ENCODE measurements around the gene FBXW7.

Gene FBXW7

GRCh38 chr4:152321923-152322322 is 214.0 kb downstream of the FBXW7 start:
- no peak overlapping the region for H2AFZ ChIP-seq (ENCODE audit: insufficient read depth, low read length, poor library complexity)
- H3K79me2 ChIP-seq (ENCODE audit: control insufficient read depth, insufficient read depth, low read length, poor library complexity) = no peaks in the 10 kb centered on the region
- no peaks in the 10 kb centered on the region for H3K79me1 ChIP-seq (ENCODE audit: low read length)
- H4K12ac ChIP-seq (ENCODE audit: low read depth, low read length) = no peak overlapping the region
- no peak overlapping the region for H3K14ac ChIP-seq (ENCODE audit: low read length)
- DNase-seq = no peak
- H3K9ac ChIP-seq (ENCODE audit: low read length) = no peak overlapping the region
- peaks cover 0 to 2% of the 10 kb centered on the region in 2 experiments for H3K36me3 ChIP-seq (ENCODE audit: control insufficient read depth in 1 of 2, insufficient read depth in 2 of 2, low read length in 2 of 2)
- no peaks in the 10 kb centered on the region for H3K27me3 ChIP-seq (ENCODE audit: insufficient read depth, low read length)
- no peak overlapping the region for H4K8ac ChIP-seq (ENCODE audit: low read depth, low read length)
- no peak overlapping the region for H3K23ac ChIP-seq (ENCODE audit: low read length)
- H3K4me2 ChIP-seq (ENCODE audit: low read length) = no peak overlapping the region
- H3K18ac ChIP-seq (ENCODE audit: low read length) = no peak overlapping the region
- H2BK12ac ChIP-seq (ENCODE audit: low read length) = no peak overlapping the region
- H3K4ac ChIP-seq (ENCODE audit: low read depth, low read length) = no peak overlapping the region
- no peaks in the 10 kb centered on the region for H3K9me3 ChIP-seq (ENCODE audit: insufficient read depth, low read depth, low read length)
- no CpG with 5 or more reads among the region's 1 CpG for WGBS (ENCODE audit: extremely low coverage, insufficient coverage, insufficient read length)
- no peak overlapping the region for H3K4me3 ChIP-seq (ENCODE audit: low read depth, low read length)
- H4K91ac ChIP-seq (ENCODE audit: low read depth, low read length) = no peak overlapping the region
- H2BK120ac ChIP-seq (ENCODE audit: insufficient read depth, low read length, poor library complexity) = no peak overlapping the region
- no peak overlapping the region for H2AK5ac ChIP-seq (ENCODE audit: low read length)
- no peak overlapping the region for H3K27ac ChIP-seq (ENCODE audit: low read depth, low read length)
- no peak overlapping the region for H2BK5ac ChIP-seq (ENCODE audit: low read depth, low read length, poor library complexity)
- peaks cover 2% of the 10 kb centered on the region in 2 experiments for H3K4me1 ChIP-seq (ENCODE audit: control insufficient read depth in 1 of 2, insufficient read depth in 2 of 2, low read length in 2 of 2)

- H2BK12ac ChIP-seq (ENCODE audit: low read length) = no peak overlapping the region
- no peaks in the 10 kb centered on the region for H3K9me3 ChIP-seq (ENCODE audit: insufficient read depth, low read depth, low read length)
- H3K27ac ChIP-seq (ENCODE audit: low read depth, low read length) = no peak overlapping the region
- H4K8ac ChIP-seq (ENCODE audit: low read depth, low read length) = no peak overlapping the region
- no peak overlapping the region for H2BK120ac ChIP-seq (ENCODE audit: insufficient read depth, low read length, poor library complexity)
- no peak overlapping the region for H3K23ac ChIP-seq (ENCODE audit: low read length)
- no CpG with 5 or more reads among the region's 4 CpGs for WGBS (ENCODE audit: extremely low coverage, insufficient coverage, insufficient read length)
- H3K4ac ChIP-seq (ENCODE audit: low read depth, low read length) = no peak overlapping the region
- no peak overlapping the region for H2AFZ ChIP-seq (ENCODE audit: insufficient read depth, low read length, poor library complexity)
- H3K4me3 ChIP-seq (ENCODE audit: low read depth, low read length) = no peak overlapping the region
- H3K18ac ChIP-seq (ENCODE audit: low read length) = no peak overlapping the region
- no peaks in the 10 kb centered on the region for H3K79me1 ChIP-seq (ENCODE audit: low read length)
- H2BK5ac ChIP-seq (ENCODE audit: low read depth, low read length, poor library complexity) = no peak overlapping the region
- no peak overlapping the region for H4K91ac ChIP-seq (ENCODE audit: low read depth, low read length)
- no peaks in the 10 kb centered on the region for H3K27me3 ChIP-seq (ENCODE audit: insufficient read depth, low read length)
- no peak for DNase-seq
- H3K4me1 ChIP-seq (ENCODE audit: control insufficient read depth in 1 of 2, insufficient read depth in 2 of 2, low read length in 2 of 2) = peaks cover 2% of the 10 kb centered on the region in 2 experiments
- H4K12ac ChIP-seq (ENCODE audit: low read depth, low read length) = no peak overlapping the region
- no peak overlapping the region for H2AK5ac ChIP-seq (ENCODE audit: low read length)
- no peak overlapping the region for H3K9ac ChIP-seq (ENCODE audit: low read length)
- H3K14ac ChIP-seq (ENCODE audit: low read length) = no peak overlapping the region
- no peak overlapping the region for H3K4me2 ChIP-seq (ENCODE audit: low read length)
- peaks cover 0 to 2% of the 10 kb centered on the region in 2 experiments for H3K36me3 ChIP-seq (ENCODE audit: control insufficient read depth in 1 of 2, insufficient read depth in 2 of 2, low read length in 2 of 2)
- no peaks in the 10 kb centered on the region for H3K79me2 ChIP-seq (ENCODE audit: control insufficient read depth, insufficient read depth, low read length, poor library complexity)
These were observed 214.5 kb downstream of the FBXW7 start for GRCh38 chr4:152321398-152321797.

- Histone ChIP-seq H3K18ac (ENCODE audit: low read length) (no peak overlapping the region), H2BK12ac (ENCODE audit: low read length) (no peak overlapping the region), H3K4ac (ENCODE audit: low read depth, low read length) (no peak overlapping the region), H3K36me3 (ENCODE audit: control insufficient read depth in 1 of 2, insufficient read depth in 2 of 2, low read length in 2 of 2) (no peaks in the 10 kb centered on the region), H3K79me2 (ENCODE audit: control insufficient read depth, insufficient read depth, low read length, poor library complexity) (no peaks in the 10 kb centered on the region), H3K23ac (ENCODE audit: low read length) (no peak overlapping the region), H3K4me2 (ENCODE audit: low read length) (no peak overlapping the region), H3K14ac (ENCODE audit: low read length) (no peak overlapping the region), H2AFZ (ENCODE audit: insufficient read depth, low read length, poor library complexity) (no peak overlapping the region), H4K8ac (ENCODE audit: low read depth, low read length) (no peak overlapping the region), H3K9me3 (ENCODE audit: insufficient read depth, low read depth, low read length) (no peaks in the 10 kb centered on the region), H3K27ac (ENCODE audit: low read depth, low read length) (no peak overlapping the region), H3K4me3 (ENCODE audit: low read depth, low read length) (no peak overlapping the region), H4K12ac (ENCODE audit: low read depth, low read length) (no peak overlapping the region), H3K9ac (ENCODE audit: low read length) (no peak overlapping the region), H2AK5ac (ENCODE audit: low read length) (no peak overlapping the region), H3K4me1 (ENCODE audit: control insufficient read depth in 1 of 2, insufficient read depth in 2 of 2, low read length in 2 of 2) (no peaks in the 10 kb centered on the region), H2BK5ac (ENCODE audit: low read depth, low read length, poor library complexity) (no peak overlapping the region), H2BK120ac (ENCODE audit: insufficient read depth, low read length, poor library complexity) (no peak overlapping the region), H3K79me1 (ENCODE audit: low read length) (no peaks in the 10 kb centered on the region), H4K91ac (ENCODE audit: low read depth, low read length) (no peak overlapping the region), H3K27me3 (ENCODE audit: insufficient read depth, low read length) (no peaks in the 10 kb centered on the region)
- WGBS (ENCODE audit: extremely low coverage, insufficient coverage, insufficient read length) = no CpG with 5 or more reads among the region's 3 CpGs
- no peak for DNase-seq
These were observed 218.9 kb downstream of the FBXW7 start for GRCh38 chr4:152316969-152317368.

GRCh38 chr4:152310257-152310656 is 225.6 kb downstream of the FBXW7 start:
- Histone ChIP-seq H4K8ac (ENCODE audit: low read depth, low read length) (no peak overlapping the region), H3K23ac (ENCODE audit: low read length) (no peak overlapping the region), H4K91ac (ENCODE audit: low read depth, low read length) (no peak overlapping the region)

More at GRCh38 chr4:152310257-152310656, 225.6 kb downstream of the FBXW7 start:
- Histone ChIP-seq H3K79me1 (ENCODE audit: low read length) (no peaks in the 10 kb centered on the region), H2AK5ac (ENCODE audit: low read length) (no peak overlapping the region), H2BK12ac (ENCODE audit: low read length) (no peak overlapping the region), H3K79me2 (ENCODE audit: control insufficient read depth, insufficient read depth, low read length, poor library complexity) (no peaks in the 10 kb centered on the region), H4K12ac (ENCODE audit: low read depth, low read length) (no peak overlapping the region), H2BK120ac (ENCODE audit: insufficient read depth, low read length, poor library complexity) (no peak overlapping the region), H3K9ac (ENCODE audit: low read length) (no peak overlapping the region), H3K36me3 (ENCODE audit: control insufficient read depth in 1 of 2, insufficient read depth in 2 of 2, low read length in 2 of 2) (no peaks in the 10 kb centered on the region), H3K18ac (ENCODE audit: low read length) (no peak overlapping the region), H2BK5ac (ENCODE audit: low read depth, low read length, poor library complexity) (no peak overlapping the region), H3K4me2 (ENCODE audit: low read length) (peak overlapping the region; percentile 4), H3K4me1 (ENCODE audit: control insufficient read depth in 1 of 2, insufficient read depth in 2 of 2, low read length in 2 of 2) (peaks cover 3 to 8% of the 10 kb centered on the region in 2 experiments), H3K9me3 (ENCODE audit: insufficient read depth, low read depth, low read length) (no peaks in the 10 kb centered on the region), H3K14ac (ENCODE audit: low read length) (no peak overlapping the region), H3K27me3 (ENCODE audit: insufficient read depth, low read length) (no peaks in the 10 kb centered on the region), H2AFZ (ENCODE audit: insufficient read depth, low read length, poor library complexity) (no peak overlapping the region), H3K4me3 (ENCODE audit: low read depth, low read length) (no peak overlapping the region), H3K4ac (ENCODE audit: low read depth, low read length) (no peak overlapping the region), H3K27ac (ENCODE audit: low read depth, low read length) (peak overlapping the region; percentile 20)
- WGBS (ENCODE audit: extremely low coverage, insufficient coverage, insufficient read length) = no CpG with 5 or more reads among the region's 2 CpGs
- peak; percentile 35 to 56 for DNase-seq
